Esophagus squamous epithelium (tissue), 4 donors: ENCODE measurements around the gene SCOC.

Experiments used
- POLR2A ChIP-seq, 4 donors: fragments of 450-650 bp; IDR thresholded peaks; one replicate each; pipeline ENCODE4 v1.6.1; 2017; ENCODE audit warnings: antibody characterized with exemption in 4 of 4, mild to moderate bottlenecking in 4 of 4, moderate library complexity in 3 of 4
- TF ChIP-seq, protein P1 (sequence below), 6 experiments: fragments of 450-650 bp in 4 of 6; fragments of 200-600 bp in 2 of 6; sonication (generic) in 2 of 6; IDR thresholded peaks; one replicate each; pipeline ENCODE4 v1.5.1; 2016 to 2019; ENCODE audit warnings: antibody characterized with exemption in 6 of 6, mild to moderate bottlenecking in 4 of 6, moderate library complexity in 4 of 6

DNA sequence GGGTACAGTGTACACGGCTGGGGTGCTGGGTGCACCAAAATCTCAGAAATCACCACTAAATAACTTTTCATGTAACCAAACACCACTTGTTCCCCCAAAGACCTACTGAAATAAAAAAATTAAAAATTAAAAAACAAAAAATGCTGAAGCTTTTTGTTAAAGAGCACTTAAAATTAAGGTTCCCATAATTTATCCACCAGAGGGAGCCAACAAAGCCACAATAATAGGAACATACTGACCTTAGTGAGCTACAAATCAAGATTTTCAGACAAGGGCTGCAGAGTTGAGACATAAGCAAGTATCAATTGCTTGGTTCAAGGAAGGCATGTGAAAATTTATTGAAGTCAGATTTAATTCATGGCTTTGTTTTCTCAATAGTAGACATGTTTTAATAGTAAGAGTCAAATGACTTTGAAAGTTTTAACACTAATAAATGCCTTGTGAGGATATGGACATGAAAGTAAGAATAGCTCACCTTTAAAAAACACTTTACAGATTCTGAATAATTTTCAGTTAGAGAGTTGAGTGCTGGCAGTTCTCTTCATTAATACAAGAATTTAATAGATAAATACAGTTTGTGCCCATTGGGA, 43.0 kb upstream of the SCOC start:
- TF ChIP-seq, protein P1, sequence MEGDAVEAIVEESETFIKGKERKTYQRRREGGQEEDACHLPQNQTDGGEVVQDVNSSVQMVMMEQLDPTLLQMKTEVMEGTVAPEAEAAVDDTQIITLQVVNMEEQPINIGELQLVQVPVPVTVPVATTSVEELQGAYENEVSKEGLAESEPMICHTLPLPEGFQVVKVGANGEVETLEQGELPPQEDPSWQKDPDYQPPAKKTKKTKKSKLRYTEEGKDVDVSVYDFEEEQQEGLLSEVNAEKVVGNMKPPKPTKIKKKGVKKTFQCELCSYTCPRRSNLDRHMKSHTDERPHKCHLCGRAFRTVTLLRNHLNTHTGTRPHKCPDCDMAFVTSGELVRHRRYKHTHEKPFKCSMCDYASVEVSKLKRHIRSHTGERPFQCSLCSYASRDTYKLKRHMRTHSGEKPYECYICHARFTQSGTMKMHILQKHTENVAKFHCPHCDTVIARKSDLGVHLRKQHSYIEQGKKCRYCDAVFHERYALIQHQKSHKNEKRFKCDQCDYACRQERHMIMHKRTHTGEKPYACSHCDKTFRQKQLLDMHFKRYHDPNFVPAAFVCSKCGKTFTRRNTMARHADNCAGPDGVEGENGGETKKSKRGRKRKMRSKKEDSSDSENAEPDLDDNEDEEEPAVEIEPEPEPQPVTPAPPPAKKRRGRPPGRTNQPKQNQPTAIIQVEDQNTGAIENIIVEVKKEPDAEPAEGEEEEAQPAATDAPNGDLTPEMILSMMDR (IDR thresholded peaks at IDR 0.05), result peak in 5 of 6 experiments; percentile 19 to 52 (median 48)
- TF ChIP-seq POLR2A (IDR thresholded peaks at IDR 0.05), result no peak
